Measurements from ENCODE around the gene ST3GAL3.
A peak's percentile ranks its signal among the peaks of the same experiment; 100 is the strongest.

ST3GAL3 gene

DNA sequence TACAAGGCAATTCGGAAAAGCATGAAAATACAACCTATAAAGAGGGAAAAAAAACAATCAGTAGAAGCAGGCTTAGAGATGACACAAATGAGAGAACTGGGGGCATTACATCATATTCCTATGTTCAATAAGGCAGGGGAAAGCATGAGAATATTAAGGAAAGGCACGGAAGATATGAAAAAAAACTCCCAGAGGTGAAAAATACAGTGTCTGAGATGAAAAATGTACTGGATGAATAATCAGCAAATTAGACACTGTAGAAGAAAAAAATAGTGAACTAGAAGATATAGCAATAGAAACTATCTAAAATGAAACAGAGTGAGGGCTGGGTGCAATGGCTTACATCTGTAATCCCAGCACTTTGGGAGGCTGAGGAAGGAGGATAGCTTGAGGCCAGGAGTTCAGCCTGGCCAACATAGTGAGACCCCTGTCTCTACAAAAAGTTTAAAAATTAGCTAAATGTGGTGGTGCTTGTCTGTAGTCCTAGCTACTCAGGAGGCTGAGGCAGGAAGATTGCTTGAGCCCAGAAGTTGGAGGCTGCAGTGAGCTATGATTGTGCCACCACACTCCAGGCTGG is 101.8 kb downstream of the ST3GAL3 start:
- Histone ChIP-seq H3K4me3 (ENCODE audit: control insufficient read depth in 1 of 7, extremely low read depth in 1 of 7, insufficient read depth in 4 of 7, low read depth in 2 of 7, low read length in 6 of 7) (no peak overlapping the region), H3K36me3 (ENCODE audit: control insufficient read depth in 4 of 4, insufficient read depth in 4 of 4, low read length in 3 of 4) (peaks cover 2 to 34% (median 16%) of the 10 kb centered on the region in 4 experiments), H3K27ac (ENCODE audit: insufficient read depth in 1 of 2, low read depth in 1 of 2, low read length in 2 of 2, poor library complexity in 1 of 2, severe bottlenecking in 2 of 2) (no peak overlapping the region), H3K27me3 (replicated peaks in 2 of 5; ENCODE audit: control insufficient read depth in 4 of 5, insufficient read depth in 5 of 5, low read length in 4 of 5) (no peaks in the 10 kb centered on the region), H3K4me1 (ENCODE audit: control extremely low read depth in 1 of 4, control insufficient read depth in 4 of 4, insufficient read depth in 4 of 4, low read length in 3 of 4) (peaks cover 0 to 11% (median 7%) of the 10 kb centered on the region in 4 experiments), H3K9me3 (ENCODE audit: control extremely low read depth in 1 of 5, control insufficient read depth in 4 of 5, insufficient read depth in 2 of 5, low read depth in 1 of 5, low read length in 4 of 5) (peaks cover 0 to 12% (median 10%) of the 10 kb centered on the region in 5 experiments)
- no peak for DNase-seq
- WGBS (ENCODE audit: insufficient coverage) = no CpG with 5 or more reads among the region's 2 CpGs
- CTCF ChIA-PET = interaction anchor here (1.4 kb wide), 1 partner anchor 9 kb away, joined by 3 read pairs; no protein-coding TSS in a partner anchor
- POLR2A ChIA-PET = no interaction called here

- Histone ChIP-seq H3K9me3 (ENCODE audit: control extremely low read depth in 1 of 5, control insufficient read depth in 4 of 5, insufficient read depth in 2 of 5, low read depth in 1 of 5, low read length in 4 of 5) (peaks cover 0 to 12% (median 9%) of the 10 kb centered on the region in 5 experiments), H3K27me3 (replicated peaks in 2 of 5; ENCODE audit: control insufficient read depth in 4 of 5, insufficient read depth in 5 of 5, low read length in 4 of 5) (no peaks in the 10 kb centered on the region), H3K27ac (ENCODE audit: insufficient read depth in 1 of 2, low read depth in 1 of 2, low read length in 2 of 2, poor library complexity in 1 of 2, severe bottlenecking in 2 of 2) (no peak overlapping the region), H3K4me3 (ENCODE audit: control insufficient read depth in 1 of 7, extremely low read depth in 1 of 7, insufficient read depth in 4 of 7, low read depth in 2 of 7, low read length in 6 of 7) (no peak overlapping the region), H3K4me1 (ENCODE audit: control extremely low read depth in 1 of 4, control insufficient read depth in 4 of 4, insufficient read depth in 4 of 4, low read length in 3 of 4) (peaks cover 0 to 17% (median 9%) of the 10 kb centered on the region in 4 experiments), H3K36me3 (ENCODE audit: control insufficient read depth in 4 of 4, insufficient read depth in 4 of 4, low read length in 3 of 4) (peaks cover 12 to 40% (median 25%) of the 10 kb centered on the region in 4 experiments)
- POLR2A ChIA-PET = no interaction called here
- DNase-seq = no peak
- CTCF ChIA-PET = interaction anchor here (1.1 kb wide), 1 partner anchor 49 kb away, joined by 5 read pairs; no protein-coding TSS in a partner anchor
- no CpG with 5 or more reads among the region's 3 CpGs for WGBS (ENCODE audit: insufficient coverage)
Observed at GRCh38 chr1:43812579-43812978, 105.2 kb downstream of the ST3GAL3 start.

DNA sequence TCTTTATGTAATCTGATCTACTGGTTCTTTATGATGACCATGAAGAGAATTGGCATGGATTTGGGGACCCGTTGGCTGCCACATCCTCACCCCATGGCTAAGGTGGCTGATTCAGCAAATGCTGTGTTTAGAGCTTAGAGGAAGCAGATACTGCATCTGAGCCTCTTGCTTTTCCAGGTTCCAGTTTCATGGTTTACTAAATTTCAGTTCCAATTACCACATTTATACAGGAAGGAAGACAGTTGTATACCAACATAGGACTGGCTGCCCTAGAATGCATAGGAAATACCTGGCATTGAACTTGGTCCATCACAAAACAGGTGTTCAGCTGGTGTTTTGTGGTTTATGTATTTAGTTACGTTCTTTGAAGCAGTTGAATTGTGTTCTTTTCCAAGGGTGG is 107.1 kb downstream of the ST3GAL3 start:
- POLR2A ChIA-PET = interaction anchor here (1.5 kb wide), 1 partner anchor 11 kb away, joined by 3 read pairs; no protein-coding TSS in a partner anchor
- Histone ChIP-seq H3K9me3 (ENCODE audit: control extremely low read depth in 1 of 5, control insufficient read depth in 4 of 5, insufficient read depth in 2 of 5, low read depth in 1 of 5, low read length in 4 of 5) (peaks cover 2 to 12% (median 6%) of the 10 kb centered on the region in 5 experiments), H3K27ac (ENCODE audit: insufficient read depth in 1 of 2, low read depth in 1 of 2, low read length in 2 of 2, poor library complexity in 1 of 2, severe bottlenecking in 2 of 2) (no peak overlapping the region), H3K4me3 (ENCODE audit: control insufficient read depth in 1 of 7, extremely low read depth in 1 of 7, insufficient read depth in 4 of 7, low read depth in 2 of 7, low read length in 6 of 7) (no peak overlapping the region), H3K4me1 (ENCODE audit: control extremely low read depth in 1 of 4, control insufficient read depth in 4 of 4, insufficient read depth in 4 of 4, low read length in 3 of 4) (peaks cover 0 to 17% (median 9%) of the 10 kb centered on the region in 4 experiments), H3K36me3 (ENCODE audit: control insufficient read depth in 4 of 4, insufficient read depth in 4 of 4, low read length in 3 of 4) (peaks cover 20 to 38% (median 27%) of the 10 kb centered on the region in 4 experiments), H3K27me3 (replicated peaks in 2 of 5; ENCODE audit: control insufficient read depth in 4 of 5, insufficient read depth in 5 of 5, low read length in 4 of 5) (no peaks in the 10 kb centered on the region)
- CTCF ChIA-PET = interaction anchor here (0.7 to 1.6 kb wide), 3 partner anchors 27 to 221 kb away, joined by 3 read pairs; partner anchors contain the start of gene ARTN
- 73% methylated on average over 2 of the region's 2 CpGs for WGBS (ENCODE audit: insufficient coverage)
- no peak for DNase-seq

DNA sequence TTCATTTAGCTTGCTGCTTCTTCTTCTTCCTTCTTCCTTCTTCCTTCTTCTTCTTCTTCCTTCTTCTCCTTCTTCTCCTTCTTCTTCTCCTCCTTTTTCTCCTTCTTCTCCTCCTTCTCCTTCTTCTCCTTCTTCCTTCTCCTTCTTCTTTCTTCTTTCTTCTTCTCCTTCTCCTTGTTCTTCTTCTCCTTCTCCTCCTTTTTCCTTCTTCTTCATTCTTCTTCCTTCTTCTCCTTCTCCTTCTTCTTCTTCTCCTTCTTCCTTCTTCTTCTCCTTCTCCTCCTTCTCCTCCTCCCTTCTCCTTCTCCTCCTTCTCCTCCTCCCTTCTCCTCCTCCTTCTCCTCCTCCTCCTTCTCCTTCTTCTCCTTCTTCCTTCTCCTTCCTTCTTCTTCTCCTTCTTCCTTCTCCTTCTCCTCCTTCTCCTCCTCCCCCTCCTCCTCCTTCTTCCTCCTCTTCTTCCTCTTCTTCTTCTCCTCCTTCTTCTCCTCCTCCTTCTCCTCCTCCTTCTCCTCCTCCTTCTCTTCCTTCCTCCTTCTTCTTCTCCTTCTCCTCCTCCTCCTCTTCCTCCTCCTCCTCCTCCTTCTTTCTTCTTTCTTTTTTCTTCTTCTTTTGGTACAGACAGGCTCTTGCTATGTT is 110.1 kb downstream of the ST3GAL3 start:
- no peak overlapping the region for H3K4me3 ChIP-seq (ENCODE audit: control insufficient read depth in 1 of 7, extremely low read depth in 1 of 7, insufficient read depth in 4 of 7, low read depth in 2 of 7, low read length in 6 of 7)
- CTCF ChIA-PET = interaction anchor here (1.6 to 1.8 kb wide), 2 partner anchors 8 to 34 kb away, joined by 3 read pairs; no protein-coding TSS in a partner anchor

GRCh38 chr1:43818691-43819090 is 111.4 kb downstream of the ST3GAL3 start:
- H3K27me3 ChIP-seq (replicated peaks in 2 of 5; ENCODE audit: control insufficient read depth in 4 of 5, insufficient read depth in 5 of 5, low read length in 4 of 5) = no peaks in the 10 kb centered on the region
- peaks cover 22 to 60% (median 39%) of the 10 kb centered on the region in 4 experiments for H3K36me3 ChIP-seq (ENCODE audit: control insufficient read depth in 4 of 4, insufficient read depth in 4 of 4, low read length in 3 of 4)
- H3K4me3 ChIP-seq (ENCODE audit: control insufficient read depth in 1 of 7, extremely low read depth in 1 of 7, insufficient read depth in 4 of 7, low read depth in 2 of 7, low read length in 6 of 7) = no peak overlapping the region
- ChIA-PET POLR2A (interaction anchor here (0.6 kb wide), 1 partner anchor 68 kb away, joined by 3 read pairs; no protein-coding TSS in a partner anchor), CTCF (interaction anchor here (1.8 kb wide), 1 partner anchor 10 kb away, joined by 3 read pairs; no protein-coding TSS in a partner anchor)
- H3K9me3 ChIP-seq (ENCODE audit: control extremely low read depth in 1 of 5, control insufficient read depth in 4 of 5, insufficient read depth in 2 of 5, low read depth in 1 of 5, low read length in 4 of 5) = peaks cover 2 to 14% (median 4%) of the 10 kb centered on the region in 5 experiments
- DNase-seq = peak in 2 of 3 donors; percentile 34 to 49
- peaks cover 0 to 10% (median 5%) of the 10 kb centered on the region in 4 experiments for H3K4me1 ChIP-seq (ENCODE audit: control extremely low read depth in 1 of 4, control insufficient read depth in 4 of 4, insufficient read depth in 4 of 4, low read length in 3 of 4)
- H3K27ac ChIP-seq (ENCODE audit: insufficient read depth in 1 of 2, low read depth in 1 of 2, low read length in 2 of 2, poor library complexity in 1 of 2, severe bottlenecking in 2 of 2) = no peak overlapping the region
- WGBS (ENCODE audit: insufficient coverage) = 100% methylated on average over 1 of the region's 1 CpG

More for the DNA sequence above, 110.1 kb downstream of the ST3GAL3 start:
- H3K4me1 ChIP-seq (ENCODE audit: control extremely low read depth in 1 of 4, control insufficient read depth in 4 of 4, insufficient read depth in 4 of 4, low read length in 3 of 4) = peaks cover 0 to 17% (median 9%) of the 10 kb centered on the region in 4 experiments
- peaks cover 2 to 14% (median 4%) of the 10 kb centered on the region in 5 experiments for H3K9me3 ChIP-seq (ENCODE audit: control extremely low read depth in 1 of 5, control insufficient read depth in 4 of 5, insufficient read depth in 2 of 5, low read depth in 1 of 5, low read length in 4 of 5)
- POLR2A ChIA-PET = no interaction called here
- H3K27ac ChIP-seq (ENCODE audit: insufficient read depth in 1 of 2, low read depth in 1 of 2, low read length in 2 of 2, poor library complexity in 1 of 2, severe bottlenecking in 2 of 2) = no peak overlapping the region
- no peak for DNase-seq
- no peaks in the 10 kb centered on the region for H3K27me3 ChIP-seq (replicated peaks in 2 of 5; ENCODE audit: control insufficient read depth in 4 of 5, insufficient read depth in 5 of 5, low read length in 4 of 5)
- peaks cover 22 to 57% (median 38%) of the 10 kb centered on the region in 4 experiments for H3K36me3 ChIP-seq (ENCODE audit: control insufficient read depth in 4 of 4, insufficient read depth in 4 of 4, low read length in 3 of 4)

- H3K27me3 ChIP-seq (replicated peaks in 2 of 5; ENCODE audit: control insufficient read depth in 4 of 5, insufficient read depth in 5 of 5, low read length in 4 of 5) = no peaks in the 10 kb centered on the region
- peaks cover 0 to 7% (median 3%) of the 10 kb centered on the region in 4 experiments for H3K4me1 ChIP-seq (ENCODE audit: control extremely low read depth in 1 of 4, control insufficient read depth in 4 of 4, insufficient read depth in 4 of 4, low read length in 3 of 4)
- ChIA-PET CTCF (interaction anchor here (0.8 to 1.8 kb wide), 3 partner anchors 10 to 56 kb away, joined by 3 to 4 read pairs (median 3); no protein-coding TSS in a partner anchor), POLR2A (interaction anchor here (0.6 kb wide), 1 partner anchor 68 kb away, joined by 3 read pairs; no protein-coding TSS in a partner anchor)
- H3K4me3 ChIP-seq (ENCODE audit: control insufficient read depth in 1 of 7, extremely low read depth in 1 of 7, insufficient read depth in 4 of 7, low read depth in 2 of 7, low read length in 6 of 7) = no peak overlapping the region
- H3K36me3 ChIP-seq (ENCODE audit: control insufficient read depth in 4 of 4, insufficient read depth in 4 of 4, low read length in 3 of 4) = peaks cover 22 to 60% (median 39%) of the 10 kb centered on the region in 4 experiments
- peaks cover 2 to 14% (median 4%) of the 10 kb centered on the region in 5 experiments for H3K9me3 ChIP-seq (ENCODE audit: control extremely low read depth in 1 of 5, control insufficient read depth in 4 of 5, insufficient read depth in 2 of 5, low read depth in 1 of 5, low read length in 4 of 5)
- WGBS (ENCODE audit: insufficient coverage) = no CpG with 5 or more reads among the region's 4 CpGs
- DNase-seq = no peak
- H3K27ac ChIP-seq (ENCODE audit: insufficient read depth in 1 of 2, low read depth in 1 of 2, low read length in 2 of 2, poor library complexity in 1 of 2, severe bottlenecking in 2 of 2) = no peak overlapping the region
Observed at GRCh38 chr1:43819357-43819756, 112.0 kb downstream of the ST3GAL3 start.
